GM12878 (cell line): ENCODE measurements around the gene USP9X. TPM values are rescaled to one million over a fixed set of nuclear protein-coding genes. Genes with fewer than 3 reads are reported as not detected.

Source experiments
- ATAC-seq: fragments of 200-7000 bp; cut with Tn5 transposase; 3 replicates; pipeline ENCODE4 v1.9.1; 2020; ENCODE audit warnings: mild to moderate bottlenecking, moderate library complexity
- BruUV-seq: library from RNA; stranded (reverse); fragments of 400-500 nt; replicated peaks from 2 replicates; lab custom pipeline; 2021; lab: Mats Ljungman, UMichigan
- CTCF ChIA-PET: fragments of 300-600 bp; sonication (Branson Sonifier 250); formaldehyde crosslinking; extraction: SDS; loops from one replicate; lab custom pipeline; 2021; ENCODE audit warnings: inconsistent platforms; lab: Yijun Ruan, JAX
- POLR2A ChIA-PET: fragments of 350-600 bp; formaldehyde crosslinking; extraction: SDS; loops from one replicate; lab custom pipeline; 2021; ENCODE audit warnings: inconsistent platforms; lab: Charles Lee
- RAD21 ChIA-PET: fragments of 300-600 bp; sonication (Branson Sonifier 250); formaldehyde crosslinking; loops from one replicate; lab custom pipeline; 2023; ENCODE audit warnings: antibody characterized with exemption; ENCODE audit not compliant: unreplicated experiment; lab: Charles Lee
- SMC1A ChIA-PET: fragments of 300-600 bp; sonication (Branson Sonifier 250); formaldehyde crosslinking; loops from one replicate; lab custom pipeline; 2023; ENCODE audit not compliant: unreplicated experiment, uncharacterized antibody; lab: Charles Lee
- DNase-seq: peaks from one replicate; pipeline ENCODE4 v3.0.0-alpha.2; 2011; ENCODE audit warnings: low read depth, low spot score
- FAIRE-seq: peaks from 3 replicates; lab custom pipeline; 2011; peaks lifted over from hg19 to GRCh38; lab: Jason Lieb, UNC
- H2AFZ ChIP-seq: 2 replicates; pipeline ENCODE4 v1.6.0; 2011; ENCODE audit warnings: low read depth, low read length, control low read depth; ENCODE audit not compliant: control insufficient read depth
- H3K27ac ChIP-seq: 2 replicates; pipeline ENCODE4 v1.5.1; 2011; ENCODE audit warnings: control low read depth; ENCODE audit not compliant: control insufficient read depth, insufficient read depth
- H3K27me3 ChIP-seq, 2 experiments: replicated peaks in 1 of 2; 2 replicates each; pipeline versions ENCODE4 v1.6.0 to v1.6.1; 2011; ENCODE audit warnings: low read length in 1 of 2; ENCODE audit not compliant: control insufficient read depth in 2 of 2, insufficient read depth in 2 of 2
- H3K36me3 ChIP-seq, 2 experiments: 2 replicates each; pipeline ENCODE4 v1.5.1; 2011; ENCODE audit warnings: low read length in 1 of 2; ENCODE audit not compliant: control insufficient read depth in 2 of 2, insufficient read depth in 2 of 2
- H3K4me1 ChIP-seq: 2 replicates; pipeline ENCODE4 v1.6.1; 2011; ENCODE audit warnings: mild to moderate bottlenecking, low read length, moderate library complexity, mixed read lengths; ENCODE audit not compliant: control insufficient read depth, insufficient read depth
- H3K4me2 ChIP-seq: 2 replicates; pipeline ENCODE4 v1.6.0; 2011; ENCODE audit warnings: control low read depth; ENCODE audit not compliant: control insufficient read depth, insufficient read depth
- H3K4me3 ChIP-seq: fragments of 200-600 bp; sonication (generic); 2 replicates; pipeline ENCODE4 v1.5.1; 2016
- H3K79me2 ChIP-seq: 2 replicates; pipeline ENCODE4 v1.6.0; 2011; ENCODE audit warnings: low read length; ENCODE audit not compliant: control insufficient read depth, insufficient read depth
- H3K9ac ChIP-seq: 2 replicates; pipeline ENCODE4 v1.8.0; 2011; ENCODE audit warnings: low read length, control low read depth, mixed read lengths; ENCODE audit not compliant: control insufficient read depth, insufficient read depth
- H3K9me3 ChIP-seq: replicated peaks from 3 replicates; pipeline ENCODE4 v1.5.1; 2011; ENCODE audit warnings: mild to moderate bottlenecking, low read length; ENCODE audit not compliant: control insufficient read depth, insufficient read depth
- H4K20me1 ChIP-seq: 2 replicates; pipeline ENCODE4 v1.6.0; 2011; ENCODE audit not compliant: control insufficient read depth, insufficient read depth
- CHD1 ChIP-seq: IDR thresholded peaks from 2 replicates; pipeline ENCODE4 v1.6.1; 2012; ENCODE audit warnings: low read depth, low read length, improper control_type of control experiment
- CHD4 ChIP-seq: fragments of 200-600 bp; sonication (generic); IDR thresholded peaks from 2 replicates; pipeline ENCODE4 v1.6.1; 2016; ENCODE audit warnings: mild to moderate bottlenecking
- GATAD2B ChIP-seq: fragments of 450-650 bp; conservative IDR thresholded peaks from 2 replicates; pipeline ENCODE4 v1.6.1; 2017; ENCODE audit warnings: low read depth, mild to moderate bottlenecking, moderate library complexity
- HDGF ChIP-seq: fragments of 450-650 bp; IDR thresholded peaks from 2 replicates; pipeline ENCODE4 v1.6.1; 2016; ENCODE audit warnings: antibody characterized with exemption
- NFIC ChIP-seq: IDR thresholded peaks from 2 replicates; pipeline ENCODE4 v1.6.1; 2012; ENCODE audit warnings: low read depth, mild to moderate bottlenecking, inconsistent platforms, low read length, moderate library complexity
- RB1 ChIP-seq: fragments of 450-650 bp; formaldehyde crosslinking; IDR thresholded peaks from 2 replicates; pipeline ENCODE4 v1.6.1; 2017; ENCODE audit warnings: mild to moderate bottlenecking, borderline replicate concordance
- SIX5 ChIP-seq: IDR thresholded peaks from 2 replicates; pipeline ENCODE4 v1.6.1; 2011; ENCODE audit warnings: mild to moderate bottlenecking, low read depth, low read length, moderate library complexity; ENCODE audit not compliant: severe bottlenecking
- WRNIP1 ChIP-seq: IDR thresholded peaks from 2 replicates; pipeline ENCODE4 v1.6.1; 2011; ENCODE audit warnings: low read depth, low read length, improper control_type of control experiment, borderline replicate concordance
- WGBS: methylation state at CpG from one replicate; pipeline ENCODE4 v1.1.6; 2016; ENCODE audit warnings: low lambda C conversion rate; ENCODE audit not compliant: insufficient replicate concordance, insufficient coverage; ENCODE audit errors: missing lambda C conversion rate; 5-methylcytosine and 5-hydroxymethylcytosine counted together
- in situ Hi-C: fragments of 300-500 bp; cut with MboI; formaldehyde crosslinking; loops from 9 replicates; pipeline ENCODE4 v1.14.3; 2018; ENCODE audit warnings: mixed read lengths
- intact Hi-C: fragments of 100-400 bp; cut with micrococcal nuclease; formaldehyde crosslinking; loops from one replicate; pipeline ENCODE4 v1.14.2; 2022; ENCODE audit not compliant: unreplicated experiment
- polyA plus RNA-seq, 11 experiments: library from polyadenylated mRNA; depleted of rRNA in 4 of 11; unstranded in 6 of 11; stranded (reverse) in 5 of 11; fragments of >200 nt; fragmentation: Nextera tagmentation in 4 of 11; fragmentation: Illumina TruSeq in 1 of 11; extraction: Ambion mirVana in 4 of 11; extraction: Trizol in 1 of 11; gene quantifications; 1 replicate in 1 of 11; 2 replicates in 10 of 11; pipeline versions ENCODE4 v1.2.1 to v1.2.3, GENCODE V29; 2011 to 2016; ENCODE audit warnings: inconsistent platforms in 2 of 11, missing spikeins in 2 of 11, low read depth in 1 of 11
- total RNA-seq, 4 experiments: library from RNA; depleted of rRNA in 3 of 4; stranded (reverse); fragments of >200 nt in 3 of 4; fragmentation: Illumina TruSeq in 1 of 4; extraction: Trizol in 1 of 4; gene quantifications; 2 replicates each; pipeline versions ENCODE4 v1.2.1 to v1.2.3, GENCODE V29; 2013 to 2021

USP9X gene
- total and polyA plus RNA-seq, 10 of the 15 experiments (the other 5 are each of a cell fraction or from before 2014, with no cell fraction given) = 9.3 to 61.6 (median 31.7) TPM

GRCh38 chrX:41043196-41043595, 42.0 kb upstream of the USP9X start:
- Histone ChIP-seq H3K9ac (no peak overlapping the region), H3K27me3 (no peaks in the 10 kb centered on the region; a peak in 2 of 4 replicates), H3K36me3 (no peaks in the 10 kb centered on the region), H3K4me1 (no peaks in the 10 kb centered on the region), H3K9me3 (no peaks in the 10 kb centered on the region), H2AFZ (no peak overlapping the region), H3K79me2 (no peaks in the 10 kb centered on the region), H3K4me3 (no peak overlapping the region), H3K4me2 (no peak overlapping the region), H3K27ac (no peak overlapping the region), H4K20me1 (no peaks in the 10 kb centered on the region)
- 56% methylated on average over 6 of the region's 6 CpGs for WGBS
- SMC1A ChIA-PET = interaction anchor here (0.8 to 1.8 kb wide), 3 partner anchors 16 to 249 kb away, joined by 3 to 5 read pairs (median 4); no protein-coding TSS in a partner anchor
- TF ChIP-seq SIX5 (no peak), HDGF (no peak), CHD4 (no peak), CHD1 (no peak), WRNIP1 (no peak)
- no peak for ATAC-seq
- intact Hi-C loops (no loop called here), in situ Hi-C loops (no loop called here)
- DNase-seq = no peak
- CTCF ChIA-PET = interaction anchor here (1.1 to 1.4 kb wide), 2 partner anchors 165 to 391 kb away, joined by 3 to 6 read pairs; no protein-coding TSS in a partner anchor
- RAD21 ChIA-PET = interaction anchor here (0.5 to 1.0 kb wide), 3 partner anchors 72 to 494 kb away, joined by 3 to 4 read pairs (median 4); no protein-coding TSS in a partner anchor
- no peak for FAIRE-seq
- POLR2A ChIA-PET = interaction anchor here (0.7 kb wide), 1 partner anchor 538 kb away, joined by 4 read pairs; no protein-coding TSS in a partner anchor
- BruUV-seq = no TSS peak

DNA sequence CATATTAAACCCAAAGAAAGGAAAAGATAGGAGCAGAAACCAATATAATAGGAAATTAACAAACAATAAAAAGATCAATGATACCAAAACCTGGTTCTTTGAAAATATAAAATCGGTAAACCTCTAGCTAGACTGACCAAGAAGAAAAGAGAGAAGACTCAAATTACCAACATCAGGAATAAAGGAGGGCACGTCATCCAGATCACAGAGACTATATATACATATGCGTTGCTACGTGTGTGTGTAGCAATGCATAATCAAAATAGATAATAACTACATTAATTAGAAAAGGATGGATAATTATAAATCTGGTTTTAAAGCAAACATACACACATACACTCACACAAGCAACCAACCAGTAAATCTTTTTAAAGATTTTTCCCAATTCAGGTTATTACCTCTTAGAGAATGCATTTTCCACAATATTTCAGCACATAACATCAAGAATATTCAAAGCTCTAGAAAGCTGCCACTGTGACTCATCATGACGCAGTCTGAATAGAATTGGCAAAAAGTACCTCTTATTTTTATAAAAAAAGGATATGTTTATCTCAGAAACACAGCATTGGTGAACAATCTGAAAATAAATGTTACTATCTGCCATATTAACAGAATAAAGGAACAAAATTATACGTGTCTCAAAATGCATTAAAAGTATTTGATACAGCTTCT, 41.4 kb upstream of the USP9X start:
- no peak overlapping the region for H3K4me2 ChIP-seq
- TF ChIP-seq RB1 (no peak), WRNIP1 (no peak), NFIC (no peak), GATAD2B (no peak)
- FAIRE-seq (no peak), ATAC-seq (no peak), DNase-seq (no peak)
- no peaks in the 10 kb centered on the region; a peak in 2 of 4 replicates for H3K27me3 ChIP-seq
- intact Hi-C loops = no loop called here
- in situ Hi-C loops = no loop called here
- H3K27ac ChIP-seq = no peak overlapping the region
- H3K9me3 ChIP-seq = no peaks in the 10 kb centered on the region
- no peaks in the 10 kb centered on the region for H3K79me2 ChIP-seq
- no peaks in the 10 kb centered on the region for H4K20me1 ChIP-seq
- no peaks in the 10 kb centered on the region for H3K4me1 ChIP-seq
- H3K4me3 ChIP-seq = no peak overlapping the region
- RAD21 ChIA-PET = interaction anchor here (0.6 to 1.0 kb wide), 3 partner anchors 72 to 250 kb away, joined by 3 to 4 read pairs (median 3); no protein-coding TSS in a partner anchor
- no peak overlapping the region for H3K9ac ChIP-seq
- CTCF ChIA-PET = interaction anchor here (1.1 to 1.4 kb wide), 2 partner anchors 166 to 392 kb away, joined by 3 to 6 read pairs; no protein-coding TSS in a partner anchor
- H2AFZ ChIP-seq = no peak overlapping the region
- 54% methylated on average over 6 of the region's 6 CpGs for WGBS
- POLR2A ChIA-PET = interaction anchor here (0.5 kb wide), 1 partner anchor 74 kb away, joined by 4 read pairs; no protein-coding TSS in a partner anchor
- H3K36me3 ChIP-seq = no peaks in the 10 kb centered on the region
- BruUV-seq = no TSS peak
- SMC1A ChIA-PET = interaction anchor here (0.5 to 1.8 kb wide), 6 partner anchors 17 to 455 kb away, joined by 3 to 5 read pairs (median 4); no protein-coding TSS in a partner anchor
